ENCODE measurements around the gene GJC2.

GJC2 gene

DNA sequence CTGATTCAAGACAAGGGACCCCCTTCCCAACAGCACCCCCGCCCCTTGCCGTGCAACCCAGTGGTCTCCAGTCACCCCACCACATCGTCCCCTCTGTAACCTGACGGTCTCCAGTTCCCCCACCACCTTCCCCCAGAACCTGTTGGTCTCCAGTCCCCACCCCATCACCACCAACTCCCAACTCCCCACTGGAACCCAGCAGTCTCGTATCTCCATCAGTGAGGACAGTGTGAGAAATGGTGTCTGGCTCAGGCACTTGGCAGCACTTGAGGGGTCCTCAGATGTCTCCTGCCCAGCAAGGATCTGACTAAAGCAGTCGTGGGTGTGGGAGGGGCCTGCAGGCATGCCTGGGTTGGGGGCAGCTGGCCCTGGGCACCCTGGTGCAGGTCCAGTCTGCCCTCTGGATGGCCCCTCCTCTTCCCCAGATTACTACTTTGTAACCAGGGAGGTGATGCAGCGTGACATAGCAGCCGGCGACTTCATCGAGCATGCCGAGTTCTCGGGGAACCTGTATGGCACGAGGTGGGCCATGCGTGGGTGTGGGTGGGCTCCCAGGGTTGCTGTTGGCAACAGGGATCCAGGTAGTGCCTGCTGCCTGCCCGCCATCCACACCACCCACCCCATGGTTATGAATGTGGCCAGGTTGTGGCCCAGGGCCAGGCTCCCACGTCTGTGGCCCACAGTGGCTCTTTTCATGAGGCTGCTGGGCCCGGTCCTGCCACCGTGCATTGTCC is 3.1 kb upstream of the GJC2 start:
- no peak overlapping the region for H3K4me2 ChIP-seq (ENCODE audit: low read length)
- H2BK12ac ChIP-seq (ENCODE audit: low read length): no peak overlapping the region
- peaks cover 45 to 55% of the 10 kb centered on the region in 2 experiments for H3K36me3 ChIP-seq (ENCODE audit: control insufficient read depth in 1 of 2, insufficient read depth in 2 of 2, low read length in 2 of 2)
- peaks cover 21% of the 10 kb centered on the region for H3K79me2 ChIP-seq (ENCODE audit: control insufficient read depth, insufficient read depth, low read length, poor library complexity)
- peaks cover 11% of the 10 kb centered on the region for H3K79me1 ChIP-seq (ENCODE audit: low read length)
- H4K12ac ChIP-seq (ENCODE audit: low read depth, low read length): no peak overlapping the region
- no peak overlapping the region for H3K18ac ChIP-seq (ENCODE audit: low read length)
- DNase-seq: no peak
- H2BK5ac ChIP-seq (ENCODE audit: low read depth, low read length, poor library complexity): no peak overlapping the region
- no peak overlapping the region for H3K23ac ChIP-seq (ENCODE audit: low read length)
- H2AK5ac ChIP-seq (ENCODE audit: low read length): no peak overlapping the region
- no peak overlapping the region for H3K4me3 ChIP-seq (ENCODE audit: low read depth, low read length)
- H3K4me1 ChIP-seq (ENCODE audit: control insufficient read depth in 1 of 2, insufficient read depth in 2 of 2, low read length in 2 of 2): peaks cover 23 to 31% of the 10 kb centered on the region in 2 experiments
- WGBS (ENCODE audit: extremely low coverage, insufficient coverage, insufficient read length): no CpG with 5 or more reads among the region's 18 CpGs
- no peak overlapping the region for H4K91ac ChIP-seq (ENCODE audit: low read depth, low read length)
- no peaks in the 10 kb centered on the region for H3K27me3 ChIP-seq (ENCODE audit: insufficient read depth, low read length)
- no peak overlapping the region for H3K27ac ChIP-seq (ENCODE audit: low read depth, low read length)
- H2BK120ac ChIP-seq (ENCODE audit: insufficient read depth, low read length, poor library complexity): no peak overlapping the region
- no peak overlapping the region for H3K14ac ChIP-seq (ENCODE audit: low read length)
- H2AFZ ChIP-seq (ENCODE audit: insufficient read depth, low read length, poor library complexity): no peak overlapping the region
- no peak overlapping the region for H3K9ac ChIP-seq (ENCODE audit: low read length)
- H3K9me3 ChIP-seq (ENCODE audit: insufficient read depth, low read depth, low read length): peaks cover 4% of the 10 kb centered on the region
- H3K4ac ChIP-seq (ENCODE audit: low read depth, low read length): no peak overlapping the region
- no peak overlapping the region for H4K8ac ChIP-seq (ENCODE audit: low read depth, low read length)

DNA sequence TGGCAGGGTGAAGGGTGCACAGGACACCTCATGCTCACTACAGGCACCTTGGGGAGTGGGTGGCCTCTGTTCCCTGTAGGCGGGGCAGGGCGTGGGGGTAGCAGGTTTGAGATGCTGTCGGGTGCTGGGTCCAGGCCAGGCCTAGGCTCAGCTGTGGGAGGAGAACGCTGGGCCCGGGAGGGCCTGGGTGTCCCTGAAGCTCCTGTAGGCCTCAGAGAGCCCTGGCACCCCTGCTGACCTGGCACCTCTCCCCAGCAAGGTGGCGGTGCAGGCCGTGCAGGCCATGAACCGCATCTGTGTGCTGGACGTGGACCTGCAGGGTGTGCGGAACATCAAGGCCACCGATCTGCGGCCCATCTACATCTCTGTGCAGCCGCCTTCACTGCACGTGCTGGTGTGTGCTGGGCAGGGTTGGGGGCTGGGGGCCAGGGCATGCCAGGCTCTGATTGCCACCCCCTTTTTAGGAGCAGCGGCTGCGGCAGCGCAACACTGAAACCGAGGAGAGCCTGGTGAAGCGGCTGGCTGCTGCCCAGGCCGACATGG is 2.5 kb upstream of the GJC2 start:
- Histone ChIP-seq H3K4me1 (ENCODE audit: control insufficient read depth in 1 of 2, insufficient read depth in 2 of 2, low read length in 2 of 2) (peaks cover 22 to 25% of the 10 kb centered on the region in 2 experiments), H3K14ac (ENCODE audit: low read length) (no peak overlapping the region), H3K79me1 (ENCODE audit: low read length) (peaks cover 11% of the 10 kb centered on the region), H2AFZ (ENCODE audit: insufficient read depth, low read length, poor library complexity) (no peak overlapping the region), H3K27me3 (ENCODE audit: insufficient read depth, low read length) (no peaks in the 10 kb centered on the region), H4K8ac (ENCODE audit: low read depth, low read length) (no peak overlapping the region), H3K79me2 (ENCODE audit: control insufficient read depth, insufficient read depth, low read length, poor library complexity) (peaks cover 14% of the 10 kb centered on the region), H3K4me2 (ENCODE audit: low read length) (no peak overlapping the region), H3K9ac (ENCODE audit: low read length) (no peak overlapping the region), H2BK5ac (ENCODE audit: low read depth, low read length, poor library complexity) (no peak overlapping the region), H4K12ac (ENCODE audit: low read depth, low read length) (no peak overlapping the region), H3K4me3 (ENCODE audit: low read depth, low read length) (no peak overlapping the region), H3K9me3 (ENCODE audit: insufficient read depth, low read depth, low read length) (peaks cover 4% of the 10 kb centered on the region), H2BK12ac (ENCODE audit: low read length) (no peak overlapping the region), H4K91ac (ENCODE audit: low read depth, low read length) (no peak overlapping the region), H3K36me3 (ENCODE audit: control insufficient read depth in 1 of 2, insufficient read depth in 2 of 2, low read length in 2 of 2) (peaks cover 38 to 49% of the 10 kb centered on the region in 2 experiments), H2BK120ac (ENCODE audit: insufficient read depth, low read length, poor library complexity) (no peak overlapping the region), H3K4ac (ENCODE audit: low read depth, low read length) (no peak overlapping the region), H2AK5ac (ENCODE audit: low read length) (no peak overlapping the region), H3K27ac (ENCODE audit: low read depth, low read length) (no peak overlapping the region), H3K23ac (ENCODE audit: low read length) (no peak overlapping the region), H3K18ac (ENCODE audit: low read length) (no peak overlapping the region)
- DNase-seq: no peak
- WGBS (ENCODE audit: extremely low coverage, insufficient coverage, insufficient read length): no CpG with 5 or more reads among the region's 20 CpGs

DNA sequence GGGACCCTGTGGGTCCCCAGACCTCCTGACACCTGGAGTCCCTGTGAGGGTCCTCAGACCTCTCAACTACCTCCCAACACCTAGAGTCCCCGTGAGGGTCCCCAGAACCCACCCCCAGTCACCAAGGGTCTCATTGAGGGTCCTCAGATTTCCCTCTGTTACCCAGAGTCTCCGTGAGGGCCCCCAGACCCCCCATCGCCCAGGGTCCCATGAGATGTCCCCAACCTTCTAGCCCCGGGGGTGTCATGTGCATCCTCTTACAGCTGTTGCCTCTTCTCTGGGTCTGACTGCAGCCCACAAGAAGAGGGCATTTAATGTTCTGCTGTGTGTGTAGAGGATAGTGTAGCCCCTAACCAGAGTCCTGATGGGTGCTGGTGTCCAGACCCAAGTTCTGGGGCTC is 2.0 kb upstream of the GJC2 start:
- no CpG with 5 or more reads among the region's 4 CpGs for WGBS (ENCODE audit: extremely low coverage, insufficient coverage, insufficient read length)
- H2BK12ac ChIP-seq (ENCODE audit: low read length): no peak overlapping the region
- H3K4ac ChIP-seq (ENCODE audit: low read depth, low read length): no peak overlapping the region
- peaks cover 10% of the 10 kb centered on the region for H3K79me2 ChIP-seq (ENCODE audit: control insufficient read depth, insufficient read depth, low read length, poor library complexity)
- H3K36me3 ChIP-seq (ENCODE audit: control insufficient read depth in 1 of 2, insufficient read depth in 2 of 2, low read length in 2 of 2): peaks cover 37 to 44% of the 10 kb centered on the region in 2 experiments
- H3K27me3 ChIP-seq (ENCODE audit: insufficient read depth, low read length): no peaks in the 10 kb centered on the region
- no peak overlapping the region for H3K18ac ChIP-seq (ENCODE audit: low read length)
- H3K27ac ChIP-seq (ENCODE audit: low read depth, low read length): no peak overlapping the region
- no peak overlapping the region for H4K8ac ChIP-seq (ENCODE audit: low read depth, low read length)
- no peak overlapping the region for H2AK5ac ChIP-seq (ENCODE audit: low read length)
- no peak overlapping the region for H3K4me2 ChIP-seq (ENCODE audit: low read length)
- DNase-seq: no peak
- peaks cover 11% of the 10 kb centered on the region for H3K79me1 ChIP-seq (ENCODE audit: low read length)
- H3K4me3 ChIP-seq (ENCODE audit: low read depth, low read length): no peak overlapping the region
- peaks cover 22 to 23% of the 10 kb centered on the region in 2 experiments for H3K4me1 ChIP-seq (ENCODE audit: control insufficient read depth in 1 of 2, insufficient read depth in 2 of 2, low read length in 2 of 2)
- H2AFZ ChIP-seq (ENCODE audit: insufficient read depth, low read length, poor library complexity): no peak overlapping the region
- no peak overlapping the region for H3K9ac ChIP-seq (ENCODE audit: low read length)
- H3K9me3 ChIP-seq (ENCODE audit: insufficient read depth, low read depth, low read length): peaks cover 4% of the 10 kb centered on the region
- no peak overlapping the region for H4K91ac ChIP-seq (ENCODE audit: low read depth, low read length)
- H4K12ac ChIP-seq (ENCODE audit: low read depth, low read length): no peak overlapping the region
- no peak overlapping the region for H2BK5ac ChIP-seq (ENCODE audit: low read depth, low read length, poor library complexity)
- H3K14ac ChIP-seq (ENCODE audit: low read length): no peak overlapping the region
- no peak overlapping the region for H2BK120ac ChIP-seq (ENCODE audit: insufficient read depth, low read length, poor library complexity)
- H3K23ac ChIP-seq (ENCODE audit: low read length): no peak overlapping the region

DNA sequence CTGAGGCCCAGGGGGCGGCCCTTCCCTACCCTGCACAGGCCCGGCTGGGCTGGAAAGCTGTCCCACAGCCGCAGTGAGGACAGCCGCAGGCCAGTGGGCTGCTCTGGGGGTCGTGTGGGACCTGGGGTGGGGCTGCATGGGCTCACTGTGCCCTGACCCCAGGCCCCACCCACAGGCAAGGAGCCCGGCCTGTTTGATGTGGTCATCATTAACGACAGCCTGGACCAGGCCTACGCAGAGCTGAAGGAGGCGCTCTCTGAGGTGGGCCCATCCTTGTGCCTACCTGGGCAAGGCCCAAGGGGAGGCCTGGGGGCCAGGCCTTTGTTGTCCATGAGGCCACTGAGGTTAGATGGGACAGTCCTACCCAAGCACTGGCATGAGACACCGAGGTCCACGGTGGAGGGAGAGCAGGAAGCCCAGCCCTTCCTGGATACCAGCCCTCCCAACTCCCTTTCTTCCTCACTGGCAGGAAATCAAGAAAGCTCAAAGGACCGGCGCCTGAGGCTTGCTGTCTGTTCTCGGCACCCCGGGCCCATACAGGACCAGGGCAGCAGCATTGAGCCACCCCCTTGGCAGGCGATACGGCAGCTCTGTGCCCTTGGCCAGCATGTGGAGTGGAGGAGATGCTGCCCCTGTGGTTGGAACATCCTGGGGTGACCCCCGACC is 1.4 kb upstream of the GJC2 start:
- Histone ChIP-seq H3K79me1 (ENCODE audit: low read length) (peaks cover 11% of the 10 kb centered on the region), H4K91ac (ENCODE audit: low read depth, low read length) (no peak overlapping the region), H3K36me3 (ENCODE audit: control insufficient read depth in 1 of 2, insufficient read depth in 2 of 2, low read length in 2 of 2) (peaks cover 37 to 44% of the 10 kb centered on the region in 2 experiments), H3K4me3 (ENCODE audit: low read depth, low read length) (no peak overlapping the region), H3K9me3 (ENCODE audit: insufficient read depth, low read depth, low read length) (peaks cover 4% of the 10 kb centered on the region), H3K79me2 (ENCODE audit: control insufficient read depth, insufficient read depth, low read length, poor library complexity) (peaks cover 7% of the 10 kb centered on the region), H4K12ac (ENCODE audit: low read depth, low read length) (no peak overlapping the region), H2BK5ac (ENCODE audit: low read depth, low read length, poor library complexity) (no peak overlapping the region), H3K4me2 (ENCODE audit: low read length) (no peak overlapping the region), H3K4me1 (ENCODE audit: control insufficient read depth in 1 of 2, insufficient read depth in 2 of 2, low read length in 2 of 2) (peaks cover 22 to 23% of the 10 kb centered on the region in 2 experiments), H3K14ac (ENCODE audit: low read length) (no peak overlapping the region), H3K4ac (ENCODE audit: low read depth, low read length) (no peak overlapping the region), H2AFZ (ENCODE audit: insufficient read depth, low read length, poor library complexity) (no peak overlapping the region), H3K27ac (ENCODE audit: low read depth, low read length) (no peak overlapping the region), H3K9ac (ENCODE audit: low read length) (no peak overlapping the region), H2AK5ac (ENCODE audit: low read length) (no peak overlapping the region), H3K23ac (ENCODE audit: low read length) (no peak overlapping the region), H3K27me3 (ENCODE audit: insufficient read depth, low read length) (no peaks in the 10 kb centered on the region), H4K8ac (ENCODE audit: low read depth, low read length) (no peak overlapping the region), H3K18ac (ENCODE audit: low read length) (no peak overlapping the region), H2BK12ac (ENCODE audit: low read length) (no peak overlapping the region), H2BK120ac (ENCODE audit: insufficient read depth, low read length, poor library complexity) (no peak overlapping the region)
- no peak for DNase-seq
- no CpG with 5 or more reads among the region's 18 CpGs for WGBS (ENCODE audit: extremely low coverage, insufficient coverage, insufficient read length)

Measured in trophoblast cell (in vitro differentiated cells and primary cell).